Bronchial epithelial cell (primary cell): ENCODE measurements around the gene FAM107B. TPM values are rescaled to one million over a fixed set of nuclear protein-coding genes. Genes with fewer than 3 reads are reported as not detected.

Source experiments
- DNase-seq: peaks from one replicate; pipeline ENCODE4 v3.0.0-alpha.2; 2010; ENCODE audit warnings: low read depth
- FAIRE-seq: peaks from 2 replicates; lab custom pipeline; 2011; peaks lifted over from hg19 to GRCh38; lab: Jason Lieb, UNC
- H3K27me3 ChIP-seq: 2 replicates; pipeline ENCODE4 v1.5.1; 2011; ENCODE audit warnings: low read length; ENCODE audit not compliant: control insufficient read depth, insufficient read depth
- H3K36me3 ChIP-seq: 2 replicates; pipeline ENCODE4 v1.5.1; 2011; ENCODE audit warnings: low read length; ENCODE audit not compliant: control insufficient read depth, insufficient read depth
- H3K4me3 ChIP-seq: 2 replicates; pipeline ENCODE4 v1.5.1; 2011; ENCODE audit warnings: mild to moderate bottlenecking, low read depth, low read length, control low read depth
- CTCF ChIP-seq: IDR thresholded peaks from 2 replicates; pipeline ENCODE4 v1.5.1; 2011; ENCODE audit warnings: mild to moderate bottlenecking, moderate library complexity, low read length, control low read depth, inconsistent platforms; ENCODE audit not compliant: insufficient read depth, severe bottlenecking
- total RNA-seq: library from RNA; depleted of rRNA; stranded (reverse); fragments of >200 nt; gene quantifications from 2 replicates; pipeline ENCODE4 v1.2.1, GENCODE V29; 2014

Gene FAM107B
- total RNA-seq, 1 donor from 2014 or later: 18.7 TPM

GRCh38 chr10:14486777-14487487 lies 287.8 kb downstream of the FAM107B start:
- no peak for FAIRE-seq

GRCh38 chr10:14485986-14486385 lies 288.7 kb downstream of the FAM107B start:
- no peak for TF ChIP-seq CTCF
- H3K36me3 ChIP-seq: no peaks in the 10 kb centered on the region

More at GRCh38 chr10:14486777-14487487, 287.8 kb downstream of the FAM107B start:
- Histone ChIP-seq H3K36me3 (no peaks in the 10 kb centered on the region), H3K27me3 (no peaks in the 10 kb centered on the region), H3K4me3 (no peak overlapping the region)
- DNase-seq: peak; percentile 57
- TF ChIP-seq CTCF: no peak

GRCh38 chr10:14483417-14483816 lies 291.3 kb downstream of the FAM107B start:
- no peak for FAIRE-seq

More at GRCh38 chr10:14485986-14486385, 288.7 kb downstream of the FAM107B start:
- no peak for FAIRE-seq
- Histone ChIP-seq H3K27me3 (no peaks in the 10 kb centered on the region), H3K4me3 (no peak overlapping the region)
- no peak for DNase-seq

GRCh38 chr10:14481752-14482151 lies 292.9 kb downstream of the FAM107B start:
- TF ChIP-seq CTCF: no peak
- no peaks in the 10 kb centered on the region for H3K36me3 ChIP-seq
- FAIRE-seq: no peak
- DNase-seq: no peak
- no peaks in the 10 kb centered on the region for H3K27me3 ChIP-seq
- H3K4me3 ChIP-seq: no peak overlapping the region

More at GRCh38 chr10:14483417-14483816, 291.3 kb downstream of the FAM107B start:
- H3K36me3 ChIP-seq: no peaks in the 10 kb centered on the region
- no peak for DNase-seq
- no peaks in the 10 kb centered on the region for H3K27me3 ChIP-seq
- no peak for TF ChIP-seq CTCF
- H3K4me3 ChIP-seq: no peak overlapping the region

GRCh38 chr10:14481014-14481413 lies 293.7 kb downstream of the FAM107B start:
- TF ChIP-seq CTCF: no peak
- H3K4me3 ChIP-seq: no peak overlapping the region
- FAIRE-seq (no peak), DNase-seq (no peak)
- no peaks in the 10 kb centered on the region for H3K36me3 ChIP-seq
- no peaks in the 10 kb centered on the region for H3K27me3 ChIP-seq

- DNase-seq (peak; percentile 37), FAIRE-seq (no peak)
- no peaks in the 10 kb centered on the region for H3K27me3 ChIP-seq
- no peaks in the 10 kb centered on the region for H3K36me3 ChIP-seq
- peak; percentile 48 for TF ChIP-seq CTCF
- H3K4me3 ChIP-seq: no peak overlapping the region
These were observed 296.1 kb downstream of the FAM107B start for GRCh38 chr10:14478604-14479003.
